H1 (cell line): ENCODE data around the gene GNB5. TPM values are rescaled to one million over a fixed set of nuclear protein-coding genes. Genes with fewer than 3 reads are reported as not detected.

ENCODE experiments used
- CTCF ChIA-PET: fragments of 300-600 bp; sonication (Branson Sonifier 250); formaldehyde crosslinking; loops from one replicate; lab custom pipeline; 2021; ENCODE audit not compliant: partially characterized antibody; lab: Charles Lee
- POLR2A ChIA-PET: fragments of 300-600 bp; sonication (Branson Sonifier 250); formaldehyde crosslinking; loops from one replicate; lab custom pipeline; 2021; ENCODE audit warnings: inconsistent platforms; ENCODE audit not compliant: partially characterized antibody; lab: Charles Lee
- DNase-seq, 2 experiments: peaks; one replicate each; pipeline versions ENCODE4 v3.0.0 to v3.0.0-alpha.2; 2010 to 2022; ENCODE audit warnings: low spot score in 2 of 2, low read depth in 1 of 2, mixed read lengths in 1 of 2
- FAIRE-seq: peaks from 2 replicates; lab custom pipeline; 2011; peaks lifted over from hg19 to GRCh38; lab: Jason Lieb, UNC
- H2AFZ ChIP-seq: 2 replicates; pipeline ENCODE4 v1.8.1; 2012; ENCODE audit warnings: low read length, inconsistent platforms
- H2AK5ac ChIP-seq: 2 replicates; pipeline ENCODE4 v1.6.1; 2013; ENCODE audit warnings: low read depth, low read length
- H2BK120ac ChIP-seq: replicated peaks from 2 replicates; pipeline ENCODE3; 2013; ENCODE audit warnings: low read depth, low read length, inconsistent platforms
- H2BK12ac ChIP-seq: 2 replicates; pipeline ENCODE4 v1.6.1; 2013; ENCODE audit warnings: low read depth, low read length
- H2BK15ac ChIP-seq: 2 replicates; pipeline ENCODE4 v1.6.1; 2013; ENCODE audit warnings: low read length
- H2BK20ac ChIP-seq: 2 replicates; pipeline ENCODE4 v1.6.1; 2013; ENCODE audit warnings: low read length
- H2BK5ac ChIP-seq: 2 replicates; pipeline ENCODE4 v1.6.1; 2013; ENCODE audit warnings: low read depth, low read length
- H3K14ac ChIP-seq: 2 replicates; pipeline ENCODE4 v1.6.1; 2013; ENCODE audit warnings: inconsistent platforms; ENCODE audit not compliant: insufficient read length
- H3K18ac ChIP-seq: 2 replicates; pipeline ENCODE4 v1.6.1; 2013; ENCODE audit warnings: low read length; ENCODE audit errors: extremely low read depth
- H3K23ac ChIP-seq: 2 replicates; pipeline ENCODE4 v1.6.1; 2013; ENCODE audit warnings: inconsistent platforms; ENCODE audit not compliant: insufficient read length
- H3K23me2 ChIP-seq: 2 replicates; pipeline ENCODE4 v1.6.1; 2013; ENCODE audit warnings: low read depth, low read length
- H3K27ac ChIP-seq: 2 replicates; pipeline ENCODE4 v1.6.1; 2011; ENCODE audit warnings: low read depth, low read length, inconsistent platforms
- H3K27me3 ChIP-seq, 4 experiments: replicated peaks in 1 of 4; 1 replicate in 1 of 4; 2 replicates in 3 of 4; pipeline versions ENCODE4 v1.6.1 to v1.8.1; 2011 to 2013; ENCODE audit warnings: low read length in 3 of 4, mild to moderate bottlenecking in 3 of 4, inconsistent platforms in 2 of 4, mixed read lengths in 2 of 4, moderate library complexity in 1 of 4; ENCODE audit not compliant: control insufficient read depth in 3 of 4, insufficient read depth in 3 of 4; ENCODE audit errors: extremely low read depth in 1 of 4
- H3K36me3 ChIP-seq, 4 experiments: 2 replicates each; pipeline versions ENCODE4 v1.6.1 to v1.8.1; 2011 to 2013; ENCODE audit warnings: mild to moderate bottlenecking in 4 of 4, low read length in 3 of 4, moderate library complexity in 2 of 4, control low read depth in 1 of 4, inconsistent platforms in 1 of 4; ENCODE audit not compliant: insufficient read depth in 4 of 4, control insufficient read depth in 2 of 4
- H3K4ac ChIP-seq: replicated peaks from 2 replicates; pipeline ENCODE3; 2013; ENCODE audit warnings: low read length, low read depth, mixed read lengths, inconsistent platforms; ENCODE audit not compliant: insufficient read length
- H3K4me1 ChIP-seq, 4 experiments: replicated peaks in 1 of 4; 1 replicate in 1 of 4; 2 replicates in 3 of 4; pipeline versions ENCODE4 v1.6.1 to v1.8.1; 2011 to 2013; ENCODE audit warnings: low read length in 3 of 4, inconsistent platforms in 2 of 4, mixed read lengths in 1 of 4; ENCODE audit not compliant: insufficient read depth in 4 of 4, control insufficient read depth in 3 of 4
- H3K4me2 ChIP-seq, 2 experiments: 2 replicates each; pipeline versions ENCODE4 v1.6.1 to v1.8.1; 2011 to 2013; ENCODE audit warnings: low read depth in 2 of 2, low read length in 2 of 2, control low read depth in 1 of 2, inconsistent platforms in 1 of 2, mild to moderate bottlenecking in 1 of 2; ENCODE audit not compliant: insufficient read depth in 1 of 2
- H3K4me3 ChIP-seq, 4 experiments: fragments of 200-600, 300-600 bp in 1 of 4; sonication (generic), shearing (Covaris generic), sonication (Bioruptor Twin) in 1 of 4; 2 replicates each; pipeline versions ENCODE4 v1.5.1 to v1.8.1; 2011 to 2016; ENCODE audit warnings: low read length in 4 of 4, low read depth in 3 of 4, control low read depth in 2 of 4, inconsistent platforms in 2 of 4, mild to moderate bottlenecking in 2 of 4, mixed read lengths in 1 of 4, moderate library complexity in 1 of 4; ENCODE audit not compliant: insufficient read depth in 2 of 4; ENCODE audit errors: extremely low read depth in 1 of 4
- H3K56ac ChIP-seq: replicated peaks from 2 replicates; pipeline ENCODE3; 2013; ENCODE audit warnings: low read depth, mild to moderate bottlenecking, mixed read lengths, low read length, inconsistent platforms; ENCODE audit not compliant: insufficient read length
- H3K79me1 ChIP-seq: 2 replicates; pipeline ENCODE4 v1.6.1; 2013; ENCODE audit warnings: low read depth, low read length, control low read depth
- H3K79me2 ChIP-seq, 2 experiments: 2 replicates each; pipeline versions ENCODE4 v1.6.1 to v1.8.1; 2012 to 2013; ENCODE audit warnings: low read length in 2 of 2, mild to moderate bottlenecking in 2 of 2, inconsistent platforms in 1 of 2; ENCODE audit not compliant: insufficient read depth in 2 of 2, control insufficient read depth in 1 of 2
- H3K9ac ChIP-seq, 4 experiments: replicated peaks in 1 of 4; 1 replicate in 1 of 4; 2 replicates in 3 of 4; pipeline versions ENCODE4 v1.6.1 to v1.8.1; 2011 to 2013; ENCODE audit warnings: low read depth in 3 of 4, low read length in 3 of 4, control low read depth in 2 of 4, mild to moderate bottlenecking in 2 of 4, moderate library complexity in 2 of 4, inconsistent platforms in 1 of 4; ENCODE audit errors: extremely low read depth in 1 of 4
- H3K9me3 ChIP-seq, 2 experiments: 2 replicates each; pipeline versions ENCODE4 v1.6.1 to v1.8.1; 2012 to 2013; ENCODE audit warnings: mild to moderate bottlenecking in 2 of 2, moderate library complexity in 2 of 2, control low read depth in 1 of 2, inconsistent platforms in 1 of 2, low read depth in 1 of 2, low read length in 1 of 2, mixed read lengths in 1 of 2; ENCODE audit not compliant: insufficient read depth in 2 of 2
- H4K20me1 ChIP-seq, 2 experiments: replicated peaks in 1 of 2; 2 replicates each; pipeline versions ENCODE3 to v1.8.1; 2011 to 2013; ENCODE audit warnings: inconsistent platforms in 2 of 2, low read length in 2 of 2, mild to moderate bottlenecking in 1 of 2; ENCODE audit not compliant: insufficient read depth in 2 of 2, control insufficient read depth in 1 of 2
- H4K5ac ChIP-seq: 2 replicates; pipeline ENCODE4 v1.6.1; 2013; ENCODE audit warnings: low read length, low read depth, mixed read lengths, inconsistent platforms; ENCODE audit not compliant: insufficient read length
- H4K8ac ChIP-seq: 2 replicates; pipeline ENCODE4 v1.8.0; 2013; ENCODE audit warnings: mild to moderate bottlenecking, moderate library complexity, low read length, inconsistent platforms; ENCODE audit not compliant: insufficient read depth; ENCODE audit errors: extremely low read depth
- H4K91ac ChIP-seq: replicated peaks from 2 replicates; pipeline ENCODE3; 2013; ENCODE audit warnings: low read length, mixed read lengths, inconsistent platforms; ENCODE audit not compliant: insufficient read length
- ASH2L ChIP-seq: fragments of 200-600, 300-600 bp; sonication (generic); IDR thresholded peaks from one replicate; pipeline ENCODE4 v1.7.1; 2017; ENCODE audit warnings: low read length
- KDM4A ChIP-seq: IDR thresholded peaks from one replicate; pipeline ENCODE4 v1.7.1; 2012; ENCODE audit warnings: low read depth, mild to moderate bottlenecking, moderate library complexity, low read length, inconsistent platforms; ENCODE audit not compliant: severe bottlenecking
- RXRA ChIP-seq: IDR thresholded peaks from 2 replicates; pipeline ENCODE4 v1.6.1; 2011; ENCODE audit warnings: low read depth, mild to moderate bottlenecking, low read length, moderate library complexity; ENCODE audit not compliant: insufficient read depth
- TEAD4 ChIP-seq: IDR thresholded peaks from 2 replicates; pipeline ENCODE4 v1.6.1; 2012; ENCODE audit warnings: low read depth, low read length, inconsistent platforms, mixed read lengths
- WGBS, 2 experiments: shearing (Covaris generic) in 1 of 2; methylation state at CpG; one replicate each; pipeline versions ENCODE4 v1.1.6 to v1.1.7; 2013 to 2015; ENCODE audit warnings: low lambda C conversion rate in 2 of 2, mixed read lengths in 2 of 2, inconsistent platforms in 1 of 2, low coverage in 1 of 2, missing lambda C conversion rate in 1 of 2; ENCODE audit not compliant: insufficient replicate concordance in 2 of 2, insufficient coverage in 1 of 2, insufficient read length in 1 of 2; ENCODE audit errors: extremely low coverage in 1 of 2, missing lambda C conversion rate in 1 of 2; 5-methylcytosine and 5-hydroxymethylcytosine counted together
- polyA plus RNA-seq, 7 experiments: library from polyadenylated mRNA; depleted of rRNA in 3 of 7; stranded (reverse) in 5 of 7; unstranded in 2 of 7; fragments of >200 nt in 5 of 7; fragments of 200-250 nt in 2 of 7; gene quantifications; 1 replicate in 5 of 7; 2 replicates in 1 of 7; 4 replicates in 1 of 7; pipeline versions ENCODE4 v1.2.1 to v1.2.3, GENCODE V29; 2011 to 2013; ENCODE audit warnings: missing spikeins in 2 of 7, mixed read lengths in 2 of 7
- total RNA-seq: library from RNA; stranded (reverse); fragmentation: NEBNext Ultra II Directional; extraction: Animal tissue kit (Norgen Biotek cat#: 25700); gene quantifications from 2 replicates; pipeline ENCODE4 v1.2.1, GENCODE V29; 2021

Gene GNB5
- total and polyA plus RNA-seq, 2 of the 8 experiments (the other 6 are each of a cell fraction or from before 2014, with no cell fraction given) = 21.7 to 42.5 TPM

DNA sequence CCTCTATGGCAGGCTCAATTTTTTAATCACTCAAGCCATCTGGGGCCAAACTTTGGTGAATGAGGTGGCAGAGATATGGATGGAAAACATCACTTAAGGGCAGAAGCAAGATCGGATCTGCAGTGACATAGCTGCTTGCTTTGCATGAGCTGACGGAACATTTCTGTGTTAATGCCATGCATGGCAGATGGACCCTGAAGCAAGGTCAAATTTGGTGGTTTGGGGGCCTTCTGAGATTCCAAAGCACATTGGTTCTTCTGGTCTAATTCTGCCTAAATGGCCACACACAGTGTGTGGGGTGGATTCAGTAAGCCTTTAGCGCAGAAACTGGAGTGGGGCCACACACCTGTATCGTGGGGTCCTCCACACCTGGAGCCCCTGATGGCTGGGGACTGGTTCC is 40.3 kb downstream of the GNB5 start:
- Histone ChIP-seq H3K18ac (no peak overlapping the region), H3K23ac (no peak overlapping the region), H3K9ac (no peak overlapping the region), H2BK120ac (no peak overlapping the region), H3K27me3 (no peaks in the 10 kb centered on the region), H4K5ac (no peak overlapping the region), H2BK15ac (no peak overlapping the region), H3K4me1 (no peaks in the 10 kb centered on the region), H3K23me2 (no peaks in the 10 kb centered on the region), H2BK20ac (no peak overlapping the region), H3K4me3 (no peak overlapping the region), H2BK12ac (no peak overlapping the region), H3K56ac (no peak overlapping the region), H3K4ac (no peak overlapping the region), H3K79me2 (no peaks in the 10 kb centered on the region), H3K4me2 (no peak overlapping the region), H3K27ac (no peak overlapping the region), H2AK5ac (no peak overlapping the region), H3K36me3 (peaks cover 3 to 19% (median 15%) of the 10 kb centered on the region in 4 experiments; a peak in 6 of 8 replicates), H2AFZ (no peak overlapping the region), H2BK5ac (no peak overlapping the region), H4K8ac (no peak overlapping the region), H4K20me1 (peaks cover 0 to 4% of the 10 kb centered on the region in 2 experiments), H3K14ac (no peak overlapping the region), H3K79me1 (no peaks in the 10 kb centered on the region), H4K91ac (no peak overlapping the region), H3K9me3 (no peaks in the 10 kb centered on the region)
- ChIA-PET POLR2A (no interaction called here), CTCF (interaction anchor here (1.5 to 9.5 kb wide), 3 partner anchors 10 to 13 kb away, joined by 5 to 41 read pairs (median 8); no protein-coding TSS in a partner anchor)
- 92% methylated on average over 4 of the region's 4 CpGs; no CpG with 5 or more reads in 1 of the 2 experiments for WGBS, 2 experiments
- DNase-seq = no peak
- no peak for FAIRE-seq
- TF ChIP-seq ASH2L (no peak), TEAD4 (no peak), KDM4A (no peak), RXRA (no peak)
